C4-2B (cell line): Measurements from ENCODE around the gene CNP.
"Not testable (repeated sequence)": the region's sequence is repeated elsewhere in the genome, so short reads cannot be mapped to it uniquely, and the experiment has no call there.

ENCODE experiments used
- H3K27ac ChIP-seq: fragments of 450-650 bp; 2 replicates; pipeline ENCODE4 v1.5.1; 2017
- CTCF ChIP-seq: fragments of 450-650 bp; conservative IDR thresholded peaks from 2 replicates; pipeline ENCODE4 v1.5.1; 2017; ENCODE audit warnings: mild to moderate bottlenecking
- ZFX ChIP-seq: fragments of 450-650 bp; IDR thresholded peaks from 2 replicates; pipeline ENCODE4 v1.6.1; 2017

Gene CNP

GRCh38 chr17:42000413-42001133 is 34.0 kb downstream of the CNP start:
- TF ChIP-seq ZFX (no peak), CTCF (no peak)
- no peak overlapping the region for H3K27ac ChIP-seq

GRCh38 chr17:42001729-42002128 is 35.1 kb downstream of the CNP start:
- no peak for TF ChIP-seq ZFX
- no peak for TF ChIP-seq CTCF
- no peak overlapping the region for H3K27ac ChIP-seq

GRCh38 chr17:42002175-42002791 is 35.7 kb downstream of the CNP start:
- TF ChIP-seq CTCF (no peak), ZFX (no peak)
- no peak overlapping the region for H3K27ac ChIP-seq

- no peak for TF ChIP-seq ZFX
- no peak overlapping the region for H3K27ac ChIP-seq
These were observed 36.3 kb downstream of the CNP start for GRCh38 chr17:42002792-42003301.

- H3K27ac ChIP-seq, result no peak overlapping the region
- no peak for TF ChIP-seq ZFX
- TF ChIP-seq CTCF, result no peak
These were observed 38.6 kb downstream of the CNP start for GRCh38 chr17:42005166-42005565.

GRCh38 chr17:42009170-42009569 is 42.6 kb downstream of the CNP start:
- TF ChIP-seq CTCF (no peak), ZFX (no peak)
- no peak overlapping the region for H3K27ac ChIP-seq

- not testable (repeated sequence) for H3K27ac ChIP-seq
These were observed 43.7 kb downstream of the CNP start for GRCh38 chr17:42010266-42010680.

- TF ChIP-seq ZFX, result no peak
- no peak for TF ChIP-seq CTCF
- no peak overlapping the region for H3K27ac ChIP-seq
These were observed 44.4 kb downstream of the CNP start for GRCh38 chr17:42010898-42011516.

- H3K27ac ChIP-seq, result not testable (repeated sequence)
These were observed 45.8 kb downstream of the CNP start for GRCh38 chr17:42012363-42012762.

- H3K27ac ChIP-seq, result not testable (repeated sequence)
These were observed 47.1 kb downstream of the CNP start for GRCh38 chr17:42013740-42014139.
